Hypothalamus (tissue), 51 donors: Measurements from ENCODE around the gene LHX6.
A peak's percentile ranks its signal among the peaks of the same experiment; 100 is the strongest.

Source experiments
- DNase-seq, 51 donors: peaks; one replicate each; lab custom pipeline; 2025; lab: John Stamatoyannopoulos, UW

LHX6 gene

GRCh38 chr9:122239722-122240121 is 11.0 kb upstream of the LHX6 start:
- DNase-seq, result peak in 9 of 51 donors; percentile 4 to 31 (median 13)

DNA sequence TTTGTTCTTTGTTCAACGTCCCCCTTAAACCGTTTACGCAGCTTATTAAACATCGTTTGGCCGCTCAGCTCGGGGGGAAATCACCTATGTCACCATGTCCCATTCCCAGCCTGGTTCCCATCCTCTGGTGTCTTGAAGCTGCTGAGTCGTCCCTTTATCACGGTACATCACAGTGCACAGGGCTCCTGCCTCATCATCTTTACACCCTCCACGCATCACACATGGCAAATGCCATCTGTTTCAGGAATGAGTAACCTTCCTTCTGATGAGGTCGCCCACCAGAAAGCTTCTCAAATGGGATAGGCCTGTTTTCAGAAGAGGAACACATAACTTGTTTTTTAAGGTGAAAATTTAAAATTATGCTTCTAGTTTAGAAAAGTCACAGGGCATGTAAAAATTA is 7.9 kb upstream of the LHX6 start:
- DNase-seq, result peak in 1 of 51 donors; percentile 45

DNA sequence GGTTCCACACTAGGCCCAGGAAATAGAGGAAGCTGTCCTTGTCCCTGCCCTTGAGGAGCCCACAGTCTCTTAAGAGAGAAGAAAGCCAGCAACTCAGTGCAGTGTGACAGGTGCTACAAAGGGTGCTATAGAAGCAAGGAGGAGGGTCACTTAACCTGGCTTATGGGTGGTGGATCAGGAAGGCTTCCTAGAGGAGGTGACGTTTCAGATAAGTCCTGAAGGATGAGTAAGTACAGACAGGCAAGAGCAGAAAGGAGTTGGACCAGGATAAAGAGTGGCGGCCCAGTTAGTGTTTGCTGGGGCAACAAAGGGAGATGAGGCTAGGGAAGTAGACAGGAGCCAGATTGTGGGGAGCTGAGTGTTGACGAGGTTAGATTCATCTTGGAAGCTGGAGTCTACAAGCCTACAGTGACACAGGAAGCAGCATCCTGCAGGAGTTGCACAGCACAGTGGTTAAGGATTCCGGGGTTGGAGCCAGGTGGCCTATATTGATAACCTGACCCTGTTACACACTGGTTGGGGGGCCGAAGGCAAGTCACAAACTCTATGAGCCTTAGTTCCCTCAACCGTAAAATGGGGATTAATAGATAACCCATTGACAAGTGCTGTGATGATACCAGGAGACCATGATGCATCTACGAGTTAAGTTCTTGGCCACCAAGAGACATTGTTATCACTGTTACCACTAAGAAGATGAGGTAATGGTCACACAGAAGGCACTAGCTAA is 5.4 kb upstream of the LHX6 start:
- no peak for DNase-seq

DNA sequence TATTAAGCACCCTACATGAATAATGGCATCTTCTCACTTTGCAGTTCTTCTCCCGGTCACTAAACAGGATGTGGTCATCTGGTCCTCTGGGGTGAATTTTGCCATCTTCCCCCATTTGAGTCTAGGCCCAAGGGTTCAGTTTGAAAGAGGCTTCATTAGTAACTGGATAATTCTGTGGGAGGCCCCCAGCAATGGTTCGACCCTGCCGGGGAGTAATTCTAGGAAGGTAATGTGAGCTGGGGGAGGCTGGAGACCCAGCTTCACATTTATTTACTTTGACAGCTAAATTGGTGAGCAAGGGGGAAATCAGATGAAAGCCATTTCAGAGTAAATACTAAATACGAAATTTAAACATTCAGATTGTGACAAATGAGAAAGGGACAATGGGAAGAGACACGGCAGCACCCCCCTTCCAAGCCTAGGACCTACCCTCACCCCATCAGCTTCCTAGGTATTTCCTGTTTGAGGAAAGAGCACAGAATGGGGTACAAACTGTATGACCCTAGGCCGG is 4.1 kb upstream of the LHX6 start:
- no peak for DNase-seq

DNA sequence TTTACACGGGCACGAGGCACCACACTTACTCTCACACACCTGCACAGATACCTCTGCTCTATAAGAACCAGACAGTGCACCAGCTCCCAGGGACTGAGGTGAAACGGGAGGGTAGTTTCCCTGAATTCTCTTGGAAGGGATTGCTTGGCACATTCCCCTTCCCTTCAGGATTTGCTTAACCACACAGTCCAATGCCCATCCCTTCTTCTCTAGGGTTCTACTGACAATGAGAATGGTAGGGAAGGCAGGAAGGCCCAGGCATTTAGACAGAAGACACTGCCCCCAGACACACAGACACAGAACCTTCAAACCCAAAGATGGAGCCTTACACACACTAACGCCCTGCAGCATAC is 704 bp upstream of the LHX6 start:
- DNase-seq, result no peak

DNA sequence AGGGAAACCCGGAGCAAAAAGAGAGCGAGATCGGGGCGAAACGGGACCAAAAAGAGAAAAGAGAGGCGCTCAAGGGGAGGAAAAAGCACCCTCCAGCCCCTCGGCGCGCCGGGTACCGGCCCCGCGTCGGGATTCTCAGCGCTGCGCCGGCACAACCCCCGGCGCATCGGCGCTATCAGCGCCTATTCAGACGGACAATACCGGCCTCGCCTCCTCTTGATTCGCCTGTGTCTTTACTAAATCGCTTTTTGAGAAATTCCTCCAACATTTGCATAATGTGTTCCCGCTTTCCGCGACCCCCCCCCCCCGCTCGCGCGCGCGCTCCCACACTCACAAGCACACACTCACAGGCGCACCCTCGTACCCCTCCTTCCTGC is 578 bp downstream of the LHX6 start:
- no peak for DNase-seq

DNA sequence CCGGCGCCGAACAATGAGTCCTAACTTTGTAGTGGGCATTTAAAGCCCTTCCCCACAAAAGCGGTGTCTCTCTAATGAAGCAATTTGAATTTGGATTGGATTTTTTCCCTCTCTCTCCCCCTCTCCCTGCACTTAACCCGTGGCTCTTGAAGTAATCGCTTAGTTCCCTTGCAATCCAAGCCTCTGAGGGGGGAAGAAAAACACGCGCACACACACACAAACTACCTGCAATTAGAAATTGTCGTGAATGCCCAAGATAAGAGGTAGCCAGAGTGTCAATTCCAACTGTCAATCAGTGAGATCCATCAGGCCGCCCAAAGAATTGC is 1.2 kb downstream of the LHX6 start:
- no peak for DNase-seq

DNA sequence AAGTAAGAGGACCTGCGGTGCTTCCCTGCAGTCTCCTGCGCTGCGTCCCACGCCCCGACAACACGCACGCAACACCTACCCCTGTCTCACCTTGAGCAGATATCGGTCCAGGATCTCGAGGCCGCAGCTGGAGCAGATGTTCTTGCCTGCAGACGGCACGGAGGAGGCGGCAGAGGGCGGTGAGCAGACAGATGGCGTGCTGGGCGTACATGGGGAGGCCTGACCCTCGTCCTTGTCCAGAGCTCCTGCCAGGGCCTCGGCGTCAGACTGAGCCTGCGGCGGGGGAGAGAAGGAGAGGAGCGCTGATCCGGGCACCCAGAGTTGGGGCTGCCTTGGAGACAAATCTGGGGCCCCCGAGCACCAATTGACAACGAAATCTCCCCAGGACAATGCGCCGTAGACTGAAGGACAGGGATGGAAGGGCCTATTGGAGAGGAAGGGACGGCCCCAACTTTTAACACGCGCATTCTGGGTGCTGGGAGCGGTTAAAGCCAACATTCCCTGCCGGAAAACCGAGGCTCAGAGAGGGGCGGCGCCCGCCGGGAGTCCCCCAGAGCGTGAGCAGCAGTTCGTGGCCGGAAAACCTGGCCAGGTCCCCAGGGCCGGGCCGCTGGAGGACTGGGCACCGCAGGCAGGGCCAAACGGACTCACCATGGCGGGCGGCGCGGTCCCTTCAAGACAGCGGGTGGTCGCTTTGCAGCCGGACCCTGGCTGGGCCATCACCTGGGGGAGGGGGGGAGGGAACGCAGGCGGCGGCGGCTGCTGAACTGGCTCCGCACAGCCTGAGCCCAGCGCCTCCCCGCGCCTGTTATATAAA is 1.8 kb downstream of the LHX6 start:
- no peak for DNase-seq

GRCh38 chr9:122226142-122226757 is 2.5 kb downstream of the LHX6 start:
- no peak for DNase-seq

DNA sequence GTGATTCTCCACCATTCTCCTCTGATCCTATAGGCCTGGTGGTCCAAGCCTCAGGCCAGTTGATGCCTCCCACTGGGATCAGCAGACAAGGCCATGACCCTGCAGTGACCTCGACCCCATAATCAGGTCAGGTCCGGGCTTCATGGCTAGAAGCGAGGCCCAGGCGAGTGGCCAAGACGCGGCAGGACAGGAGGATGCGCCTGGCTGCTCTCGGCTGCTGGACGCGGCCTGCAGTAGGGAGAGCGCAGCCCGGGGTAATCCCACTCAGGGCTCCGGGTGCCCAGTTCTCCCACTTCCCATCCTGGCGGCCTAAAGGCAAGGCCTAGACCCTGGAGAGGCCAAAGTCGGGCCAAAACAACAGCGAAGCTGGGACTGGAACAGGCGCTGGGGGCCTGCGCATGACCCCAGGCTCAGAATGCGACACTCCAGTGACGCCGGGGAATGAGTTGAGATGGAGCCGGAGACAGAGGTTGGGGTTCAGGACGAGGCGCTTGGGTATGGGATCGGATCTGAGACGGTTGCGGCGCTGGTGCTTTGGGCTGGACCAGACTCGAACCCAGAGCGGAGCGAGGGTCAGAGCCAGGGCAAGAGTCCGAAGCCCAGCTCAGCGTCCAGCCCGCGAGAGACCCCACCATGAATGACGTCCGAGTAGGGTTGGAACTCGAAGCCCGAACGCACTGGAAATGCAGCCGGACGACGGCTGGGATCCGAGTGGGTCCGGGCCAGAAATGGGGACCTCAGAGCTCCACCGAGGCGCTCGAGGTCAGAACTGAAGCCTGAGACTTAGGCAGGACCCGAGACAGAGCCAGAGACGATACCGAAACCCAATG is 3.2 kb downstream of the LHX6 start:
- no peak for DNase-seq

DNA sequence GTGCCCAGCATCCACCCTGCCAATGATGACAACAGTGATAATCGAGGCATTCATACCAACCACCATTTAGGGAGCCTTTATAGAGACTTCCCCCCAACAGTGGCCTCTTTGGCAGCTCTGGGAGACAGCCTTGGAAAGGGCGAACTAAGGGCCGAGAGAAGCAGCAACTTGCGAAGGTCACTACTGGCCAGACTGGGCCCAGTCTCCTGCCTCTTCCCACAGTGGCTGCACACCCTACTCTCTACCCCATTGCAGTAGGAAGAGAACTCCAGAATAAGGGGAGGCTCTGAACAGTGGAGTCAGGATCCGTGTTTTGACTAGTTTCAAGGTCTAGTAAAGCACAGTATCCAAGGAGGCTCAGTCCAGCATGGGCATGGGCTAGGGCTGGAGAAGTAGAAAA is 5.3 kb downstream of the LHX6 start:
- no peak for DNase-seq

DNA sequence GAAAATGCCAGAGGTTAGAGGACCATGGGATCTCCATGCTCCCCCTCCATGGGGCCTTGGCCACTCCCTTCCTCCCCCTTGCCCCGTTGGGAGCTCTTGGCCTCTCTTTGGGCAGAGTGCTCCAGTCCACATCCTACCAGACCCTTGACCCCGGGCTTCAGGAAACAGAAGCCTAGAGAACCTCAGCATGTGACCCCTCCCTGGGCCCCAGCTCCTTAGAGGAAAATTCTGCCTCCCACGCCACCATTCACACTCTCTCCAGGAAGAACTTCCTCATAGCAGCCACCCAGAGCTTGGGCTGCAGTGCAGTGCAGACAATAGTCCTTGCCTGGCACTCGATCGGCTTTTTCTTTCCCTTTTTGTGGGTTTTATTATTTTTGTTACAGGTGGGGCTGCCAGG is 6.0 kb downstream of the LHX6 start:
- DNase-seq, result no peak

GRCh38 chr9:122221183-122221811 is 7.5 kb downstream of the LHX6 start:
- no peak for DNase-seq

DNA sequence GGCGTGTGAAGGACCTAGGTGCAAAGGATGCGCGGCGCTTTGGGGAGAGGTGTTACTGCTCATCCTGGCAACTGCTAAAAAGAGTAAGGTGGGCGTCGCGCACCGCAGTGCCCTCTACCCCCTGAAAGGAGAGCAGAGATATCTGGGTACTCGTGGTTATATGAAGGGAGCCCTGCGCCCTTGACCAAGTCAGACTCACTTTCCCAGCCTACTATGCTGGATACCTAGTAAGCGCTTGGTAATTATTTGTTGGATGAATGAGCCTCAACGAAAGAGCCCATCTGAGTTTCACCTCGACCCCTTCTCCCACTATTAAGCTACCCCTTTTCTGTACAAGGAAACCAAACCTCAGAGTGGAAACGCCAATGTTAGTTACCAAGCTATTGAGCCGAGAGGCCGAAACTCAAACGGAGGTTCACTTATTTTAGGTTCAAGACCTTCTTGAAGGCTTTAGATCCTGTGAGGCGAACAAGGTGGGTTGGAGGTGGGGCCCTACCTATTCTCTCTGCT is 8.0 kb downstream of the LHX6 start:
- no peak for DNase-seq

- no peak for DNase-seq
Measured at GRCh38 chr9:122219856-122220672, 8.7 kb downstream of the LHX6 start.

DNA sequence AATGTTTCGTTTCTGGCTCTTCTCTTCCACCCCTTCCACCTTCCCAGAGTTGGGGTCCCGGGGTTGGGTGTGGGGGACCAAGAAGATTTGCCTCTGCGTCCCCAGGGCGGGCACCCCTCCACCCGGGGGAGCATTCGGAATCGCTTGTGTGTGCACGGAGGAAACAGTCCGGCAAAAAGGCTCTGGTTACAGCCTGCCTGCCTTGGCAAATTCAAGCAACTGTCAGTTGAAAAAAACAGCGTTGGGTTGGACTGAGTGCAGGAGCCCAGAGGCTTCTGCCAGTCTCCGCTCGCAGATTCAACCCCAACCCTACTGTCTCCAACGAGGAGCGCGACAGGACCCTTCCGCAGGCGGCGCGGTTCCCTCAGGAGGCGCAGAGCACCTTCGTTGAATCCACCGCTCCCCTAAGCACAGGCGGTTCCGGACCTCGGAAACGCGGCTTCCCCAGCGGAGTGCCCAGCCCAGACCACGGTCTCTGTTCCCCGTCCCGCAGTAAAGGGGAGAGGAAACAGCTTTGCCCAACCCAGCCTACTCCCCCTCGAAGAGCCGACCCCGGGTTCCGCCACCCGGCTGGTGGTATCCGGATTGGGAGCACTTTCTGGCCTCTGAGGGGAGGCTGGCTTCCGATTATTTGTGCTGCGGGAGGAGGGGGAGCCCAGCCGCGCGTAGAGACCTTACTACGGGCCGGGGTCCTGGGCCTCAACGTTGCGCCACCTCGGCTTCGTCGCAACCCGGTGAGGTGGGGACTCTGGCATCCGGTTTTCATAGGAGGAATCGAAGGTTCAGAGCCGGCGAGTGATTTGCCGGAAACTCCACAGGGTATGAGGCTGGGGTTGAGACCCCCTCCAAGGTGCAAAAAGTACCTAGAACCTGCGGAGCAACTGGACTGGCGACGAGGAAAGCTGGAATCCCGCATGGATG is 9.6 kb downstream of the LHX6 start:
- DNase-seq, result no peak

DNA sequence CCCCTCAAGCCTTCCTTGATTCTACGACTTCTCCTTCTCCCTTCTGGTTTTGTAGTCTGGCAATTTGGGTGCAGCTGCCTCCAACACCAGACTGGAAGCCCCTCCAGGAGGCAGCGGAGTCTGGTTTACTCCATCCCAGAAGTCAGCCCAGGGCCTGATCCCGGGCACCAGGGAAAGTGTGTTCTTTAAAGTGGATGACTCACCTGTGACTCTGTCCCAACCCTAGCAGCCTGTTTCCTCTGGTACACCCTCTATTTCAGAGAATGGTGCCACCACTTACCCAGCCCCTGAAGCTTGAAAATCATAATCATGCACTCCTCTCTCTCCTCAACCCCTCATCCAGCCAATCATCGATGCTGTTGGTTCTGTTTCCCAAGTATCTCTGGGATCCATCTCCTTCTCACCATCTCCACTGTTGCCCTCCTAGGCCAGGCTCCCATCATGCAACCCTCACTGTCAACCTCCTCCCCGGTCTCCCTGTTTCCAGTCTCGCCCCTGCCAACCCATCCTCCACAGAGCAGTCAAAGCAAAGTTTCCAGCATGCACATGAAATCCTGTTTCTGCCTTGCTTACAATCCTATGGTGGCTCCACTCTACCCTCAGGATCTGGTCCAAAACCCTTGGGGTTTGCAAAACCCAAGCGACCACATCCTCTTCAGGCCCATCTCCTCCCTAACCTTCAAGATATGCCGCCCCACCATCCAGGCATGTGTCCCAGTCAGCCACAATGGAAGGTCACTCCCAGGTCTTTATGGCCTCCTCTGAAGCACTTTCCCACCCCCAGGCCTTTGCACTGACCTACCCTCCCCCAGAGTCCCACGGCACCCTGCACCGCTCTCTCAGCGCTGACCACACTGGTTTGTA is 10.5 kb downstream of the LHX6 start:
- no peak for DNase-seq
